A673 (cell line): ENCODE data around the gene OR5AS1.
"Not testable (repeated sequence)": the region's sequence is repeated elsewhere in the genome, so short reads cannot be mapped to it uniquely, and the experiment has no call there.

Source experiments
- CTCF ChIP-seq: fragments of 300-800, 200-600 bp; sonication (generic); conservative IDR thresholded peaks from 2 replicates; pipeline ENCODE4 v1.5.1; 2017; ENCODE audit warnings: low read depth, mild to moderate bottlenecking, antibody characterized with exemption, low read length, moderate library complexity, mixed read lengths
- EZH2 ChIP-seq: fragments of 200-600 bp; sonication (generic); IDR thresholded peaks from 2 replicates; pipeline ENCODE4 v1.6.1; 2017; ENCODE audit warnings: borderline replicate concordance, low read depth, mild to moderate bottlenecking, mixed read lengths, antibody characterized with exemption, low read length; ENCODE audit not compliant: poor library complexity, severe bottlenecking

- not testable (repeated sequence) for TF ChIP-seq CTCF, EZH2
These were observed 28.9 kb downstream of the OR5AS1 start for GRCh38 chr11:56056366-56056765.
